Mucosa of descending colon (tissue), 3 donors: ENCODE data around the gene TCAF1. TPM values are rescaled to one million over a fixed set of nuclear protein-coding genes. Genes with fewer than 3 reads are reported as not detected.
A peak's percentile ranks its signal among the peaks of the same experiment; 100 is the strongest.
"Not testable (repeated sequence)": the region's sequence is repeated elsewhere in the genome, so short reads cannot be mapped to it uniquely, and the experiment has no call there.

Experiments
- ATAC-seq: fragments of 200-7000 bp; cut with Tn5 transposase; one replicate; pipeline ENCODE4 v1.9.1; 2020; ENCODE audit warnings: mild to moderate bottlenecking, moderate library complexity
- DNase-seq, 3 donors: peaks; one replicate each; pipeline ENCODE4 v3.0.0-alpha.2; 2020
- H3K36me3 ChIP-seq: fragments of 200-600 bp; one replicate; pipeline ENCODE4 v1.8.0; 2021; ENCODE audit warnings: low read depth, mild to moderate bottlenecking
- H3K4me1 ChIP-seq: fragments of 200-600 bp; one replicate; pipeline ENCODE4 v1.8.0; 2021; ENCODE audit warnings: low read depth, mild to moderate bottlenecking
- H3K4me3 ChIP-seq: fragments of 200-600 bp; one replicate; pipeline ENCODE4 v1.8.0; 2021; ENCODE audit warnings: mild to moderate bottlenecking
- H3K9me3 ChIP-seq: fragments of 200-600 bp; one replicate; pipeline ENCODE4 v1.8.0; 2021; ENCODE audit warnings: mild to moderate bottlenecking
- intact Hi-C, 2 donors: fragments of 100-400 bp; cut with DNase I in 1 of 2; cut with micrococcal nuclease in 1 of 2; formaldehyde crosslinking; loops; one replicate each; pipeline versions ENCODE4 v1.11.0 to v1.11.1; 2022; cut with DNase I, micrococcal nuclease
- total RNA-seq, 3 donors: library from RNA; stranded (reverse); fragmentation: NEBNext Ultra II Directional in 2 of 3; extraction: Animal tissue kit (Norgen Biotek cat#: 25700) in 2 of 3; gene quantifications; one replicate each; pipeline versions ENCODE4 v1.2.1 to v1.2.4, GENCODE V29; 2021 to 2023
- donor health status: DM: no; HTN: no; CAD: no; lungs with moderate emphysema.
- donor health status: DM: no; HTN: no; CAD: no.
- donor health status: DM: no; HTN: yes; CAD: no.

TCAF1 gene
- total RNA-seq, 3 donors from 2014 or later: 36.2 to 56.0 (median 46.2) TPM

- intact Hi-C loops, DNase-seq, H3K9me3 ChIP-seq, H3K4me1 ChIP-seq, H3K4me3 ChIP-seq, H3K36me3 ChIP-seq, ATAC-seq: not testable (repeated sequence)
Observed at GRCh38 chr7:143826578-143826977, 75.4 kb downstream of the TCAF1 start.

GRCh38 chr7:143824295-143825135 lies 77.5 kb downstream of the TCAF1 start:
- ATAC-seq: peak; percentile 87
- intact Hi-C loops, DNase-seq, H3K9me3 ChIP-seq, H3K4me3 ChIP-seq, H3K4me1 ChIP-seq, H3K36me3 ChIP-seq: not testable (repeated sequence)

GRCh38 chr7:143823634-143824294 lies 78.2 kb downstream of the TCAF1 start:
- intact Hi-C loops, ATAC-seq, H3K4me1 ChIP-seq, DNase-seq, H3K4me3 ChIP-seq, H3K9me3 ChIP-seq, H3K36me3 ChIP-seq: not testable (repeated sequence)

GRCh38 chr7:143821392-143822277 lies 80.3 kb downstream of the TCAF1 start:
- DNase-seq, H3K4me3 ChIP-seq, H3K36me3 ChIP-seq, H3K4me1 ChIP-seq, intact Hi-C loops, H3K9me3 ChIP-seq: not testable (repeated sequence)
- ATAC-seq: peak; percentile 45

GRCh38 chr7:143817873-143818272 lies 84.1 kb downstream of the TCAF1 start:
- H3K36me3 ChIP-seq, intact Hi-C loops, H3K4me1 ChIP-seq, H3K4me3 ChIP-seq, H3K9me3 ChIP-seq, DNase-seq: not testable (repeated sequence)
- ATAC-seq: peak; percentile 64

- DNase-seq, intact Hi-C loops, H3K4me1 ChIP-seq, H3K4me3 ChIP-seq, ATAC-seq, H3K36me3 ChIP-seq, H3K9me3 ChIP-seq: not testable (repeated sequence)
Observed at GRCh38 chr7:143816471-143817133, 85.4 kb downstream of the TCAF1 start.

GRCh38 chr7:143810639-143811038 lies 91.3 kb downstream of the TCAF1 start:
- H3K9me3 ChIP-seq, H3K36me3 ChIP-seq, ATAC-seq, H3K4me3 ChIP-seq, H3K4me1 ChIP-seq, DNase-seq, intact Hi-C loops: not testable (repeated sequence)

GRCh38 chr7:143806664-143807071 lies 95.3 kb downstream of the TCAF1 start:
- DNase-seq, intact Hi-C loops, H3K36me3 ChIP-seq, H3K4me3 ChIP-seq, H3K4me1 ChIP-seq, H3K9me3 ChIP-seq: not testable (repeated sequence)
- peak; percentile 38 for ATAC-seq

Other genes starting within 250 kb of the TCAF1 start
- gene CTAGE6, start 144.5 kb downstream of the TCAF1 start, total RNA-seq: under 1 TPM; 0.17 to 0.44 (median 0.29) TPM
- not detected for gene OR2F2, start 33.1 kb upstream of the TCAF1 start, total RNA-seq
- gene OR2F1, start 52.7 kb upstream of the TCAF1 start, total RNA-seq: not detected
- gene OR6B1, start 98.1 kb upstream of the TCAF1 start, total RNA-seq: not detected
- gene OR2A5, start 146.8 kb upstream of the TCAF1 start, total RNA-seq: not detected
- gene OR2A25, start 167.6 kb upstream of the TCAF1 start, total RNA-seq: not detected
- not detected for gene OR2A12, start 184.1 kb upstream of the TCAF1 start, total RNA-seq
- not detected for gene OR2A2, start 207.4 kb upstream of the TCAF1 start, total RNA-seq
- gene OR2A14, start 221.0 kb upstream of the TCAF1 start, total RNA-seq: not detected